Fibroblast of villous mesenchyme (primary cell): Measurements from ENCODE around the gene SH3YL1. TPM values are rescaled to one million over a fixed set of nuclear protein-coding genes. Genes with fewer than 3 reads are reported as not detected.

Experiments
- DNase-seq: peaks from one replicate; pipeline ENCODE4 v3.0.0-alpha.2; 2010; ENCODE audit warnings: low read depth
- H3K4me3 ChIP-seq: 2 replicates; pipeline ENCODE4 v1.5.1; 2011; ENCODE audit warnings: low read depth, mild to moderate bottlenecking, low read length
- CTCF ChIP-seq: IDR thresholded peaks from 2 replicates; pipeline ENCODE4 v1.5.1; 2012; ENCODE audit warnings: low read depth, mild to moderate bottlenecking, low read length; ENCODE audit not compliant: insufficient read depth
- total RNA-seq: library from RNA; depleted of rRNA; stranded (reverse); fragments of >200 nt; gene quantifications from 2 replicates; pipeline ENCODE4 v1.2.3, GENCODE V29; 2012

The SH3YL1 gene
- total RNA-seq, 1 donor, result 35.4 TPM

GRCh38 chr2:209470-209869 is 54.4 kb downstream of the SH3YL1 start:
- TF ChIP-seq CTCF, result no peak
- no peak overlapping the region for H3K4me3 ChIP-seq
- DNase-seq, result no peak

- no peak for DNase-seq
- H3K4me3 ChIP-seq, result no peak overlapping the region
- TF ChIP-seq CTCF, result no peak
Measured at GRCh38 chr2:208335-208734, 55.5 kb downstream of the SH3YL1 start.

DNA sequence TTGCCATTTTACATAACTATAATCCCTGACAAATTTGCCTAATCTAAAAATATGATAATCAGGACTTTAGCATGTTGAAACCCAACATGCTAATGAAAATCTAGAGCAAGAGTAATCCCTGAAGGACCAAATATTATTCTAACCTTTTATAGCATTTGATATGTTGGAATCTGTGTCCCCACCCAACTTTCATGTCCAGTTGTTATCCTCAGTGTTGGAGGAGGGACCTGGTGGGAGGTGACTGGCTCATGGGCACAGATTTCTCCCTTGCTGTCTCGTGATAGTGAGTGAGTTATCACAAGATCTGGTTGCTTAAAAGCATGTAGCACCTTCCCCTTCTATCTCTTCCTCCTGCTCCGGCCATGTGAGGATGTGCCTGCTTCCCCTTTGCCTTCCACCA is 59.8 kb downstream of the SH3YL1 start:
- no peak for TF ChIP-seq CTCF
- DNase-seq, result no peak
- H3K4me3 ChIP-seq, result no peak overlapping the region

GRCh38 chr2:203401-203800 is 60.4 kb downstream of the SH3YL1 start:
- TF ChIP-seq CTCF, result no peak
- DNase-seq, result no peak
- H3K4me3 ChIP-seq, result no peak overlapping the region

- no peak overlapping the region for H3K4me3 ChIP-seq
- DNase-seq, result no peak
- no peak for TF ChIP-seq CTCF
Measured at GRCh38 chr2:202945-203344, 60.9 kb downstream of the SH3YL1 start.

DNA sequence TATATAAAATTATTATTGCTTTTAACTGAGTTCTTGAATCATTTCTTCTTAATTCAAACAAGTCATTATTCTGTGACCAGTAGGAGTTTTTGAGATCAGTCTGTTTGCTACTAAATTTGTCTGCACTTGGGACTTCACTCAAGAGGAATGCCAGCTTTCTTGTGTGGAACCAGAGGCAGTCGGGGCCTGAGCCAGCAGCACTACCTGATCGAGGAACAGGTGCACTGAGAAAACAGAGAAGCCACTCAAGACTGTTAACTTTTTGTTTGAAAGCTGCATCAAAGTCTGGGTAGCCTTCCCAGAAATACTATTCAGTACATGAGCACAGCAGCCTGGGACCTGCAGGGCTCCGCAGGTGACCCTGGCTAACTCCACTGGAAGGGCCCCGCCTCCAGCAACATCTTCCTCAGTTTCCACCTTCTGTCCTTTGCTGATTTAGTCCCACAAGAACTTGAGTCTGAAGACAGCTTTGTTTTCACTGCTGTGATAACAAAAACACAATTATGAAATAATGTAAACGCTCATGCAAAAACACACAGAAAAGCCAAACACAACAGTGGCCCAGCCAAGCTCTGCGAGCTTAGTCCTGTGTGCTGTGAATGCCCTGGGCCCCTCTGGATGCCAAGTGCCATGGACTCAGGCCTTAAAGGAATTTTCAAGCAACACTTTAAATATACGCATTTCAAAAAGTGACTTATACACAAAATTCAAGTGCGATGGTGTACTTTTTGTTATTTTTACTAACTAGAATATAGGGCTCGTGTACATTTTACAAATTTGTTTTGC is 62.0 kb downstream of the SH3YL1 start:
- DNase-seq, result no peak
- no peak for TF ChIP-seq CTCF
- H3K4me3 ChIP-seq, result no peak overlapping the region
